Left ventricle myocardium superior (tissue), 1 donor: ENCODE measurements around the gene AXDND1. TPM values are rescaled to one million over a fixed set of nuclear protein-coding genes. Genes with fewer than 3 reads are reported as not detected.

Experiments
- ATAC-seq: fragments of 200-7000 bp; cut with Tn5 transposase; one replicate; pipeline ENCODE4 v1.9.1; 2020; ENCODE audit warnings: mild to moderate bottlenecking, moderate library complexity
- DNase-seq: peaks from one replicate; pipeline ENCODE4 v3.0.0-alpha.2; 2020
- intact Hi-C: fragments of 100-400 bp; cut with micrococcal nuclease; formaldehyde crosslinking; loops from one replicate; pipeline ENCODE4 v1.11.0; 2022
- long read RNA-seq: library from polyadenylated mRNA; unstranded; transcript quantifications from one replicate; pipeline ENCODE4 v2.0.0, GENCODE V29; 2021
- total RNA-seq: library from RNA; stranded (reverse); fragmentation: NEBNext Ultra II Directional; extraction: Animal tissue kit (Norgen Biotek cat#: 25700); gene quantifications from one replicate; pipeline ENCODE4 v1.2.1, GENCODE V29; 2021
- donor health status: DM: no; HTN: yes; CAD: no; lungs with severe emphysema.

AXDND1 gene
- total RNA-seq = not detected
- long read RNA-seq = 0 reads

GRCh38 chr1:179365342-179366092 lies at the start of gene AXDND1:
Gene AXDND1, plus strand, starts transcription at chr1:179365971. Its CDS starts 539 bp downstream, at chr1:179366510.
- intact Hi-C loops = loop anchor here (5.0 kb wide), 1 partner anchor 73 kb away; the partner anchor contains the start of gene SOAT1
- DNase-seq = peak; percentile 90
- peak; percentile 97 for ATAC-seq

- ATAC-seq (no peak), DNase-seq (no peak)
- intact Hi-C loops = no loop called here
Observed at GRCh38 chr1:179318491-179318890, 47.3 kb upstream of the AXDND1 start.

GRCh38 chr1:179321533-179322216 lies 44.1 kb upstream of the AXDND1 start:
- ATAC-seq = no peak
- no peak for DNase-seq
- intact Hi-C loops = no loop called here

GRCh38 chr1:179322557-179322956 lies 43.2 kb upstream of the AXDND1 start:
- intact Hi-C loops = no loop called here
- DNase-seq (no peak), ATAC-seq (no peak)

- intact Hi-C loops = no loop called here
- ATAC-seq (no peak), DNase-seq (no peak)
Observed at GRCh38 chr1:179323436-179323835, 42.3 kb upstream of the AXDND1 start.

GRCh38 chr1:179325836-179326235 lies 39.9 kb upstream of the AXDND1 start:
- DNase-seq (no peak), ATAC-seq (no peak)
- intact Hi-C loops = no loop called here

GRCh38 chr1:179326746-179327145 lies 39.0 kb upstream of the AXDND1 start:
- intact Hi-C loops = no loop called here
- no peak for DNase-seq

GRCh38 chr1:179327196-179327595 lies 38.6 kb upstream of the AXDND1 start:
- ATAC-seq (no peak), DNase-seq (no peak)
- intact Hi-C loops = no loop called here

More at GRCh38 chr1:179326746-179327145, 39.0 kb upstream of the AXDND1 start:
- ATAC-seq = no peak

- intact Hi-C loops = no loop called here
- no peak for DNase-seq
- ATAC-seq = no peak
Observed at GRCh38 chr1:179327679-179328078, 38.1 kb upstream of the AXDND1 start.

- ATAC-seq (no peak), DNase-seq (no peak)
- intact Hi-C loops = no loop called here
Observed at GRCh38 chr1:179329862-179330261, 35.9 kb upstream of the AXDND1 start.

- DNase-seq = no peak
- no peak for ATAC-seq
- intact Hi-C loops = no loop called here
Observed at GRCh38 chr1:179334440-179334839, 31.3 kb upstream of the AXDND1 start.

GRCh38 chr1:179337288-179337687 lies 28.5 kb upstream of the AXDND1 start:
- no peak for DNase-seq
- no peak for ATAC-seq
- intact Hi-C loops = no loop called here

GRCh38 chr1:179337942-179338560 lies 27.7 kb upstream of the AXDND1 start:
- intact Hi-C loops = no loop called here
- ATAC-seq = no peak
- DNase-seq = no peak

GRCh38 chr1:179340918-179341317 lies 24.9 kb upstream of the AXDND1 start:
- no peak for ATAC-seq

GRCh38 chr1:179341943-179342547 lies 23.7 kb upstream of the AXDND1 start:
- ATAC-seq (no peak), DNase-seq (no peak)
- intact Hi-C loops = no loop called here

More at GRCh38 chr1:179340918-179341317, 24.9 kb upstream of the AXDND1 start:
- intact Hi-C loops = no loop called here
- DNase-seq = no peak

- intact Hi-C loops = no loop called here
- DNase-seq (no peak), ATAC-seq (no peak)
Observed at GRCh38 chr1:179342740-179343404, 22.9 kb upstream of the AXDND1 start.

GRCh38 chr1:179351281-179351680 lies 14.5 kb upstream of the AXDND1 start:
- DNase-seq = no peak
- intact Hi-C loops = no loop called here
- no peak for ATAC-seq

- ATAC-seq (no peak), DNase-seq (no peak)
- intact Hi-C loops = no loop called here
Observed at GRCh38 chr1:179352236-179352635, 13.5 kb upstream of the AXDND1 start.

GRCh38 chr1:179353546-179353945 lies 12.2 kb upstream of the AXDND1 start:
- ATAC-seq (peak; percentile 99), DNase-seq (no peak)
- intact Hi-C loops = no loop called here
